GM12878 (cell line): Measurements from ENCODE around the gene FGF1. TPM values are rescaled to one million over a fixed set of nuclear protein-coding genes. Genes with fewer than 3 reads are reported as not detected.

Experiments
- ATAC-seq: fragments of 200-7000 bp; cut with Tn5 transposase; 3 replicates; pipeline ENCODE4 v1.9.1; 2020; ENCODE audit warnings: mild to moderate bottlenecking, moderate library complexity
- Bru-seq: library from RNA; stranded (reverse); fragments of 400-500 nt; gene quantifications from one replicate; lab custom pipeline; 2021; lab: Mats Ljungman, UMichigan
- BruChase-seq, 2 experiments: library from RNA; stranded (reverse); fragments of 400-500 nt; gene quantifications; one replicate each; lab custom pipeline; 2021; lab: Mats Ljungman, UMichigan
- BruUV-seq: library from RNA; stranded (reverse); fragments of 400-500 nt; replicated peaks from 2 replicates; lab custom pipeline; 2021; lab: Mats Ljungman, UMichigan
- CTCF ChIA-PET: fragments of 300-600 bp; sonication (Branson Sonifier 250); formaldehyde crosslinking; extraction: SDS; loops from one replicate; lab custom pipeline; 2021; ENCODE audit warnings: inconsistent platforms; lab: Yijun Ruan, JAX
- POLR2A ChIA-PET: fragments of 350-600 bp; formaldehyde crosslinking; extraction: SDS; loops from one replicate; lab custom pipeline; 2021; ENCODE audit warnings: inconsistent platforms; lab: Charles Lee
- RAD21 ChIA-PET: fragments of 300-600 bp; sonication (Branson Sonifier 250); formaldehyde crosslinking; loops from one replicate; lab custom pipeline; 2023; ENCODE audit warnings: antibody characterized with exemption; ENCODE audit not compliant: unreplicated experiment; lab: Charles Lee
- SMC1A ChIA-PET: fragments of 300-600 bp; sonication (Branson Sonifier 250); formaldehyde crosslinking; loops from one replicate; lab custom pipeline; 2023; ENCODE audit not compliant: unreplicated experiment, uncharacterized antibody; lab: Charles Lee
- DNase-seq: peaks from one replicate; pipeline ENCODE4 v3.0.0-alpha.2; 2011; ENCODE audit warnings: low read depth, low spot score
- FAIRE-seq: peaks from 3 replicates; lab custom pipeline; 2011; peaks lifted over from hg19 to GRCh38; lab: Jason Lieb, UNC
- H2AFZ ChIP-seq: 2 replicates; pipeline ENCODE4 v1.6.0; 2011; ENCODE audit warnings: low read depth, low read length, control low read depth; ENCODE audit not compliant: control insufficient read depth
- H3K27ac ChIP-seq: 2 replicates; pipeline ENCODE4 v1.5.1; 2011; ENCODE audit warnings: control low read depth; ENCODE audit not compliant: control insufficient read depth, insufficient read depth
- H3K27me3 ChIP-seq, 2 experiments: replicated peaks in 1 of 2; 2 replicates each; pipeline versions ENCODE4 v1.6.0 to v1.6.1; 2011; ENCODE audit warnings: low read length in 1 of 2; ENCODE audit not compliant: control insufficient read depth in 2 of 2, insufficient read depth in 2 of 2
- H3K36me3 ChIP-seq, 2 experiments: 2 replicates each; pipeline ENCODE4 v1.5.1; 2011; ENCODE audit warnings: low read length in 1 of 2; ENCODE audit not compliant: control insufficient read depth in 2 of 2, insufficient read depth in 2 of 2
- H3K4me1 ChIP-seq: 2 replicates; pipeline ENCODE4 v1.6.1; 2011; ENCODE audit warnings: mild to moderate bottlenecking, low read length, moderate library complexity, mixed read lengths; ENCODE audit not compliant: control insufficient read depth, insufficient read depth
- H3K4me2 ChIP-seq: 2 replicates; pipeline ENCODE4 v1.6.0; 2011; ENCODE audit warnings: control low read depth; ENCODE audit not compliant: control insufficient read depth, insufficient read depth
- H3K4me3 ChIP-seq: fragments of 200-600 bp; sonication (generic); 2 replicates; pipeline ENCODE4 v1.5.1; 2016
- H3K79me2 ChIP-seq: 2 replicates; pipeline ENCODE4 v1.6.0; 2011; ENCODE audit warnings: low read length; ENCODE audit not compliant: control insufficient read depth, insufficient read depth
- H3K9ac ChIP-seq: 2 replicates; pipeline ENCODE4 v1.8.0; 2011; ENCODE audit warnings: low read length, control low read depth, mixed read lengths; ENCODE audit not compliant: control insufficient read depth, insufficient read depth
- H3K9me3 ChIP-seq: replicated peaks from 3 replicates; pipeline ENCODE4 v1.5.1; 2011; ENCODE audit warnings: mild to moderate bottlenecking, low read length; ENCODE audit not compliant: control insufficient read depth, insufficient read depth
- H4K20me1 ChIP-seq: 2 replicates; pipeline ENCODE4 v1.6.0; 2011; ENCODE audit not compliant: control insufficient read depth, insufficient read depth
- ATF2 ChIP-seq: IDR thresholded peaks from 2 replicates; pipeline ENCODE4 v1.6.1; 2012; ENCODE audit warnings: low read length, inconsistent platforms
- BRCA1 ChIP-seq: IDR thresholded peaks from 2 replicates; pipeline ENCODE4 v1.6.1; 2011; ENCODE audit warnings: low read depth, low read length, improper control_type of control experiment
- E4F1 ChIP-seq: fragments of 450-650 bp; IDR thresholded peaks from 2 replicates; pipeline ENCODE4 v1.6.1; 2018; ENCODE audit warnings: borderline replicate concordance, mild to moderate bottlenecking; ENCODE audit not compliant: partially characterized antibody
- ELK1 ChIP-seq: IDR thresholded peaks from 2 replicates; pipeline ENCODE4 v1.6.1; 2012; ENCODE audit warnings: low read depth, low read length, improper control_type of control experiment
- LARP7 ChIP-seq: fragments of 450-650 bp; IDR thresholded peaks from 2 replicates; pipeline ENCODE4 v1.6.1; 2017; ENCODE audit warnings: mild to moderate bottlenecking
- NR2C2 ChIP-seq: IDR thresholded peaks from 2 replicates; pipeline ENCODE4 v1.6.1; 2011; ENCODE audit warnings: borderline replicate concordance, low read depth; ENCODE audit not compliant: control insufficient read depth, insufficient read length
- PAX8 ChIP-seq: fragments of 450-650 bp; IDR thresholded peaks from 2 replicates; pipeline ENCODE4 v1.6.1; 2017; ENCODE audit warnings: mild to moderate bottlenecking, moderate library complexity
- RELA ChIP-seq: fragments of 450-650 bp; IDR thresholded peaks from 2 replicates; pipeline ENCODE4 v1.8.0; 2014; ENCODE audit warnings: borderline replicate concordance; ENCODE audit not compliant: partially characterized antibody
- WGBS: methylation state at CpG from one replicate; pipeline ENCODE4 v1.1.6; 2016; ENCODE audit warnings: low lambda C conversion rate; ENCODE audit not compliant: insufficient replicate concordance, insufficient coverage; ENCODE audit errors: missing lambda C conversion rate; 5-methylcytosine and 5-hydroxymethylcytosine counted together
- in situ Hi-C: fragments of 300-500 bp; cut with MboI; formaldehyde crosslinking; loops from 9 replicates; pipeline ENCODE4 v1.14.3; 2018; ENCODE audit warnings: mixed read lengths
- intact Hi-C: fragments of 100-400 bp; cut with micrococcal nuclease; formaldehyde crosslinking; loops from one replicate; pipeline ENCODE4 v1.14.2; 2022; ENCODE audit not compliant: unreplicated experiment
- long read RNA-seq, 2 experiments: library from polyadenylated mRNA; unstranded; transcript quantifications; one replicate each; pipeline ENCODE4 v2.0.0, GENCODE V29; 2019 to 2020
- polyA minus RNA-seq, 3 experiments: library from RNA; depleted of rRNA, polyadenylated mRNA; stranded (reverse); fragments of >200 nt; gene quantifications; 2 replicates each; pipeline ENCODE4 v1.2.3, GENCODE V29; 2011
- polyA plus RNA-seq, 11 experiments: library from polyadenylated mRNA; depleted of rRNA in 4 of 11; unstranded in 6 of 11; stranded (reverse) in 5 of 11; fragments of >200 nt; fragmentation: Nextera tagmentation in 4 of 11; fragmentation: Illumina TruSeq in 1 of 11; extraction: Ambion mirVana in 4 of 11; extraction: Trizol in 1 of 11; gene quantifications; 1 replicate in 1 of 11; 2 replicates in 10 of 11; pipeline versions ENCODE4 v1.2.1 to v1.2.3, GENCODE V29; 2011 to 2016; ENCODE audit warnings: inconsistent platforms in 2 of 11, missing spikeins in 2 of 11, low read depth in 1 of 11
- total RNA-seq, 4 experiments: library from RNA; depleted of rRNA in 3 of 4; stranded (reverse); fragments of >200 nt in 3 of 4; fragmentation: Illumina TruSeq in 1 of 4; extraction: Trizol in 1 of 4; gene quantifications; 2 replicates each; pipeline versions ENCODE4 v1.2.1 to v1.2.3, GENCODE V29; 2013 to 2021

The FGF1 gene
- total RNA-seq (2013; cell fraction: nucleolus; rRNA removed), result not detected in 2 replicates
- total RNA-seq (2014; rRNA removed), result not detected in 2 replicates
- not detected in 2 replicates for total RNA-seq (2014; rRNA removed; fragmentation: Illumina TruSeq; extraction: Trizol)
- total RNA-seq (2021), result not detected in 2 replicates
- not detected for polyA plus RNA-seq (2011; ENCODE audit: low read depth)
- not detected in 2 replicates for polyA plus RNA-seq (2011; rRNA removed)
- polyA plus RNA-seq (2011; cell fraction: cytosol; rRNA removed), result not detected in 2 replicates
- polyA plus RNA-seq (2011; cell fraction: nucleus; rRNA removed), result not detected in 2 replicates
- not detected in 2 replicates for polyA plus RNA-seq (2012)
- not detected in 2 replicates for polyA plus RNA-seq (2014; fragmentation: Illumina TruSeq; extraction: Trizol)
- not detected for polyA plus RNA-seq (2014; fragmentation: Nextera tagmentation; extraction: Ambion mirVana)
- polyA plus RNA-seq (2014; rRNA removed), result not detected in 2 replicates
- not detected for polyA plus RNA-seq (2016; fragmentation: Nextera tagmentation; extraction: Ambion mirVana)
- not detected in 2 replicates for polyA minus RNA-seq (2011; rRNA and poly(A)+ RNA removed)
- polyA minus RNA-seq (2011; cell fraction: cytosol; rRNA and poly(A)+ RNA removed), result not detected in 2 replicates
- polyA minus RNA-seq (2011; cell fraction: nucleus; rRNA and poly(A)+ RNA removed), result not detected in 2 replicates
- Bru-seq, nascent RNA, result not detected
- BruChase-seq, experiment 1, labeled RNA remaining after a 6-hour chase, result percentile 2 among the genes with signal in this experiment
- BruChase-seq, experiment 2, labeled RNA remaining after a 2-hour chase, result percentile 1 among the genes with signal in this experiment
- long read RNA-seq, experiment 1, result 0 reads
- long read RNA-seq, experiment 2, partial matches to known transcripts, result 0 of 1 reads
- long read RNA-seq, experiment 2, other reads (novel, unspliced or antisense), result 1 of 1 reads

GRCh38 chr5:142685418-142686209 is at the start of gene FGF1:
Gene FGF1, minus strand, starts transcription at chr5:142686090. Its CDS starts 71,963 bp downstream, at chr5:142614127.
- Histone ChIP-seq H3K27me3 (no peaks in the 10 kb centered on the region; a peak in 2 of 4 replicates), H3K4me3 (no peak within 1 kb of the TSS), H3K79me2 (no peaks in the 10 kb centered on the region), H3K4me1 (no peaks in the 10 kb centered on the region), H3K4me2 (no peak within 1 kb of the TSS), H3K36me3 (no peaks in the 10 kb centered on the region), H3K9ac (no peak within 1 kb of the TSS), H4K20me1 (no peaks in the 10 kb centered on the region), H3K9me3 (no peaks in the 10 kb centered on the region), H3K27ac (no peak within 1 kb of the TSS)
- DNase-seq (no peak), ATAC-seq (no peak)
- ChIA-PET SMC1A (interaction anchor here (1.3 kb wide), 1 partner anchor 10 kb away, joined by 3 read pairs; no protein-coding TSS in a partner anchor), RAD21 (interaction anchor here (1.0 kb wide), 1 partner anchor 30 kb away, joined by 3 read pairs; no protein-coding TSS in a partner anchor), POLR2A (no interaction called here)
- intact Hi-C loops, result no loop called here
- in situ Hi-C loops, result no loop called here
- 23% methylated on average over 12 of the region's 12 CpGs for WGBS
- BruUV-seq, result no TSS peak
- TF ChIP-seq ELK1 (no peak), PAX8 (no peak), BRCA1 (no peak), ATF2 (no peak), NR2C2 (no peak), LARP7 (no peak), RELA (no peak), E4F1 (no peak)
- TF ChIP-seq, all 136 proteins: peak for 0
- no peak within 1 kb of the TSS for H2AFZ ChIP-seq
- no peak for FAIRE-seq
- CTCF ChIA-PET, result interaction anchor here (1.0 to 1.8 kb wide), 3 partner anchors 9 to 28 kb away, joined by 3 to 8 read pairs (median 4); no protein-coding TSS in a partner anchor
